GM18519 (cell line): Measurements from ENCODE around the gene DPP10.

Source experiments
- ATAC-seq: cut with Tn5 transposase; IDR thresholded peaks from one replicate; pipeline ENCODE4 v1.9.1; 2021; ENCODE audit warnings: mild to moderate bottlenecking, moderate library complexity; ENCODE audit not compliant: unreplicated experiment, low FRiP score

The DPP10 gene

GRCh38 chr2:114786901-114787300, 344.5 kb downstream of the DPP10 start:
- ATAC-seq, result no peak

GRCh38 chr2:114787486-114787885, 345.0 kb downstream of the DPP10 start:
- no peak for ATAC-seq

- no peak for ATAC-seq
These were observed 347.5 kb downstream of the DPP10 start for GRCh38 chr2:114789989-114790388.

- no peak for ATAC-seq
These were observed 355.1 kb downstream of the DPP10 start for GRCh38 chr2:114797540-114797939.

- ATAC-seq, result no peak
These were observed 355.5 kb downstream of the DPP10 start for GRCh38 chr2:114797942-114798341.

GRCh38 chr2:114800371-114800770, 357.9 kb downstream of the DPP10 start:
- no peak for ATAC-seq

GRCh38 chr2:114805195-114805594, 362.8 kb downstream of the DPP10 start:
- ATAC-seq, result no peak

GRCh38 chr2:114810092-114810491, 367.7 kb downstream of the DPP10 start:
- no peak for ATAC-seq

GRCh38 chr2:114812261-114812660, 369.8 kb downstream of the DPP10 start:
- no peak for ATAC-seq

GRCh38 chr2:114814355-114814754, 371.9 kb downstream of the DPP10 start:
- ATAC-seq, result no peak

GRCh38 chr2:114821055-114821454, 378.6 kb downstream of the DPP10 start:
- ATAC-seq, result no peak

GRCh38 chr2:114843963-114844362, 401.5 kb downstream of the DPP10 start:
- ATAC-seq, result no peak

GRCh38 chr2:114857196-114857595, 414.8 kb downstream of the DPP10 start:
- no peak for ATAC-seq

- no peak for ATAC-seq
These were observed 417.5 kb downstream of the DPP10 start for GRCh38 chr2:114859726-114860510.

GRCh38 chr2:114862243-114862642, 419.8 kb downstream of the DPP10 start:
- ATAC-seq, result no peak

GRCh38 chr2:114864901-114865300, 422.5 kb downstream of the DPP10 start:
- no peak for ATAC-seq

- no peak for ATAC-seq
These were observed 437.6 kb downstream of the DPP10 start for GRCh38 chr2:114880046-114880445.

- ATAC-seq, result no peak
These were observed 477.5 kb downstream of the DPP10 start for GRCh38 chr2:114919985-114920384.

- ATAC-seq, result no peak
These were observed 479.6 kb downstream of the DPP10 start for GRCh38 chr2:114922076-114922475.

GRCh38 chr2:114925296-114926255, 483.1 kb downstream of the DPP10 start:
- ATAC-seq, result no peak

GRCh38 chr2:114926303-114926702, 483.9 kb downstream of the DPP10 start:
- no peak for ATAC-seq
